GM19240 (cell line): Measurements from ENCODE around the gene MPND.

Experiments
- DNase-seq: peaks from one replicate; pipeline ENCODE4 v3.0.0; 2011; ENCODE audit warnings: low spot score; ENCODE audit not compliant: insufficient read length

Gene MPND

DNA sequence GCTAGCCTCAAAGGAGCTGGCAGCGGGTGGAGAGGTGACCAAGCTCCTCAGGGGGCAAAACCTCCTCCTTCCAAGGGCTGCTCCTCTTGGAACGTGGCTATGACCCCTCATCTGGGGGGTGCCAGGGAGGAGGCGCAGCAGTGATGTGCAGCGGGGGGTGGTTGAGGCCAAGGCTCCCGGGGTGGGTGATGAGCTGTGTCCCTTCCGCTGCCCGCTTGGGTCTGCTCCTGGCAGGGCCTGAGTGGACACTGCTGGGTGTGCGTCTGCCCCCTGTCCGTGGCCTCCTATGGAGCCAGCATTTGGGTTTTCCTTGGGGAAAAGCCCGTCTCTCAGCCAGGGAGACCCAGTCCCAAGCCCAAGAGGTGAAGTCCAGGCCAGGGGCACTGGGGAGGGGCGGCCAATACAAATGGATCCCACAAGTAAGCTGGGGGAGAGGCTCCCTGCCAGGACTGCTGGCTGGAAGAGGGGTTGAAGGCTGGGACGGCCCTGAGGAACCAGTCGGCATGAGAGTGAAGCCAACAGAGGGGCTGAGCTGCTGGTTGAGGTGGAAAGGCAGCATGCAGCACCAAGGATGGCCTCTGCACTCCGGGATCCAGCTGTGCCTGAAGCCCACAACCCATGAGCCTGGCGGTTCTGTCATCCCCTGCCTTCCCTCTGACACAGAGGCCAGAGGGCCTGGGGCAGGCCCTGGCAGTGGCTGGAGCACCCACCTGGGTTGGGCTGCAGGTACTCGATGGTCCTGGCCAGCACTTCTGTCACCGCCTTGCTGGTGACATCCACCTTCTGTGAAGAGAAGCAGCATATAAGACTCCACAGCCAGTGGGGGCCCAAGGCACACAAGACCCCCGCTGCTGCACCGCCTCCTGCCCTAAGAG, 22.7 kb downstream of the MPND start:
- DNase-seq = no peak

DNA sequence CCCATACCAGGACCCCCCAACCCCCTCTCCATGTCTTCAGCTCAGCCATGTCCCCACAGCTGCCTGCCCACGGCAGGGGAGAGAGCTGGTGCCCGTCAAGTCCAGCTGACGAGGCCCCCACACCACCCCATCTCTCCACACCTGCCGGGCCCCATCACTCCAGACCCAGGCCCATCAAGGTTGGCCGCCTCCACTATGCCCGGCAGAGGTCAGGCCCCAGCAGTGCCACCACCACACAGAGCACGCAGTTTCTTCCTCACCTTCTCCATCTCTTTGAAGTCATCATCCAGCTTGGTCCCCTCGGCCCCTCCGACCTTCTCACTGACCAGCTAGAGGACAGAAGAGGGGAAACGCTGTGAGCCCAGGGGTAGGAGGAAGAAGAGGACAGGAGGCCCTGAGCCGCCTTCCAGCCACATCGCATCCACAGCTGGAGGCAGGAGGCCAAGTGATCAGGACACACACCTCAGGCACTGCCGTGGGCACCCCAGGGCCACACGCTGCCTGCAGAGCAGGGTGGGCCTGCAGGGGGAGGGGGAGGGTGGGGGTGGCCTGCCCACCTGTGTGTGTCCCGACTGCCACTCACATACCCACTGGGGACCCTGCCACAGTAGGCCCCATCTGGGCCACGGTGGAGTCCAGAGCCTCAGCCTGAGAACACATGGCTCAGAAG, 23.4 kb downstream of the MPND start:
- DNase-seq = no peak

DNA sequence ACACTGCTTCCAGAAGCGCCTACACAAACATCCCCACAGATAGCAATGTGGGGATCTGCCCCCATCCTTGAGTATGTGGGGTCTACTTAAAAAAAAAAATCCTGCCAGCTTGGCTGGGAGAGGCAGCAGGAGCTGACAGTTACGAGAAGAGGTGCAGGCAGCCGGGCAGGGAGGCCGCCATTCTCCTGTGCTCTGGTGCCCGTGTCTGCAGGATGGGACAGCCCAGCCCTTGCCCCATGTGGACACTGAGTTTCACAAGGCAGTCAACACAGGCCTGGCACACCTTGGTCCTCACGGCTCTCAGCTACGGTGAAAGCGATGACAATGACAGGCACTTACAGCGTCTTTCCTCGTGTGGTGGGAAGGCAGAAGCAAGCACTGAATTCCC, 24.0 kb downstream of the MPND start:
- no peak for DNase-seq

DNA sequence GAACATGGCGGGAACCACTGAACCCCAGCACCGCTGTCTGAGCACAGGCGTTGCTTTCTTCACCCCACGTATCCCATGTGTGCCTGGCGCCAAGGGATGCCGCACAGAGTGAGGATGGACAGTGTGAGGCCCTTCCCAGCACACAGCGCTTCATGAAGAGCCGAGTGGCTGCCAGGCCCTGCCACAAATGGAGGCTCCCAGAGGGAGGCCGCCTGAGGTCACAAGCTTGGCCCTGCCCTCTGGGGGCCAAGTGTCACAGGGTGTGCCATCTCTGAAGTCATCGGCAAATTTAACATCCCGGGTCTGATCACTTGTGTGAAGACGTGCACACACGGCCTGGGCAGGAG, 24.4 kb downstream of the MPND start:
- no peak for DNase-seq

DNA sequence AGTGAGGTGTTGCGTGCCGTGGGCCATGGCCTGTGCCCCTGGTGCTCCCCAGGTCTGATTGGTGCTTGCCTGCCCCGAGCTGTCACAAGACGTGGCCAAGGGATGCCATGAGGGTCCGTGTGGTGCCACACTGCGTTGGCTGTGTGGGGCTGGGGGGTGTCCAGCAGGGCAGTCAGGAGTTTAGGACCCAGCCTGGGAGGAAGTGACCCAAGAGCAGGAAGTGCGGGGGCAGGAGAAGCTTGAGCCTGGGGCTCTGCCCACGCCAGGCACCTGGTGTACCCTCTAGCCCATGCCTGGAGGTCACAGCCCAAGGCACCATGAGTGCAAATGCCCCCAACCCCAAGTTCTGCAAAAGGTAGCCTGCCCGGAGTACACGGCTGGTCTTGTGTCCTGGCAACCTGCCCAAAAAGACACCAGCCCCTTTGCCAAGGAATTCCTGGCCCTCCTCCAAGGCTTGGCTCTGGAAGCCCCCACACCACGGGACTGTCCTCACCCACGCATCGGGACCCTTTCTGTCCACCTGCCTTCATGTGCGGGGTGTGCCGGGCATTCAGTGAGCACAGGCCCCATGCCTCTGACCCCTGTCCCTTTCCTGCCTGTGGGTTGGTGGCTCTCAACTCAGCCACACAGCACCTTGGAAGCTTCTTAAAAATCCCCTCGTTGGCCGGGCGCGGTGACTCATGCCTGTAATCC, 24.9 kb downstream of the MPND start:
- DNase-seq = no peak

DNA sequence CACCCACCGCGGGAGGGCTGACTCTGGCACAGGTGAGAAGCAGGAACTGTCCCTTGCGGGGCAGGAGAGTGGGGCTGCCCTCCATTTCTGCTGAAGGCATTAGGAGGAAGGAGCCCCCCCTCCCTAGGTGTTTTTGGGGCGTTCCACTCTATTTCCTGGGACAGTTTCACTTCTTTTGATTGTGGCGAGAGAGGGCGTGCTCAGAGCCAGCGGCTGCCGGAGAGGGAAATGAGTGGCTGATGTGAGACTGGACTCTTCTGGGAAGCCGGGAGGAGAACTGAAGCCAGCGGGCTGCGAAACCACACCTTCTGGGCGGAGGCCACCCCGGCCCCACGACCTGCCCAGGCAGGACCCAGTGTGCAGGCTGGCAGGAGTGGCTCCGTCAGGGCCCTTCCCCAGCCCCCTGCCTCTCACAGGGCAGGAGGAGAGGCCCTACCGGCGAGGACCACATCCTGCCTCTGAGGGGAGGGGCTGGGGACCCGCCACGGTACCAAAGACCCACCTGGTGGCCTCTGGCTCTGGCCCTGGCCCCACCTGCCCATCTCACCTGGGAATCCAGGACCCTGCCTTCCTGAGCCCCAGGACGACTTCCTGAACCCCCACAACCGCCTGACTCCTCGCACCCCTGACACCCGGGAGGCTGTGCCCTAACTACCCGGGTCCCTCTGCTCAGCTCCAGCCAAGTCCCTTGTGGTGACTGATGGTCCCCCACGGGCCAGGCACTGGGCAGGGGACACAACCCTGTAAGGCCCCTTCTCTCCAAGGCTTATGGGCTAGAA, 25.9 kb downstream of the MPND start:
- peak; percentile 66 for DNase-seq

DNA sequence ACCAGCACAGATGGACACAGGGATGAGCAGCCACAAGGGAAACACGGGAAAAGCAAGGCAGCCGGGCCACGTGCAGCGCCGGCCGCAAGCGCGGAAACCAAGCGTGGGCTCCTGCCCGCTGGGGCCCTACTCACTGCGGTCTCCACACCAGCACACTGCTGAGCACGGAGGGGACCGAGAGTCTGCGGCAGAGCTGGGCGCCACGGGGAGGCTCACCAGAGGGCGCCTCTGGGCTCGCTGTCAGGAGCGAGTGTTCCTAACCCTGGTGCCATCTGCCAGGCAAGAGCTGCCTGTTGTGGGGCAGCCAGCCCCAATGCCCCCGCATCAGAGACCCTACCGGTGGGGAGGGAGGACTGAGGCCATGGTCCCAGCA, 26.5 kb downstream of the MPND start:
- peak; percentile 60 for DNase-seq

DNA sequence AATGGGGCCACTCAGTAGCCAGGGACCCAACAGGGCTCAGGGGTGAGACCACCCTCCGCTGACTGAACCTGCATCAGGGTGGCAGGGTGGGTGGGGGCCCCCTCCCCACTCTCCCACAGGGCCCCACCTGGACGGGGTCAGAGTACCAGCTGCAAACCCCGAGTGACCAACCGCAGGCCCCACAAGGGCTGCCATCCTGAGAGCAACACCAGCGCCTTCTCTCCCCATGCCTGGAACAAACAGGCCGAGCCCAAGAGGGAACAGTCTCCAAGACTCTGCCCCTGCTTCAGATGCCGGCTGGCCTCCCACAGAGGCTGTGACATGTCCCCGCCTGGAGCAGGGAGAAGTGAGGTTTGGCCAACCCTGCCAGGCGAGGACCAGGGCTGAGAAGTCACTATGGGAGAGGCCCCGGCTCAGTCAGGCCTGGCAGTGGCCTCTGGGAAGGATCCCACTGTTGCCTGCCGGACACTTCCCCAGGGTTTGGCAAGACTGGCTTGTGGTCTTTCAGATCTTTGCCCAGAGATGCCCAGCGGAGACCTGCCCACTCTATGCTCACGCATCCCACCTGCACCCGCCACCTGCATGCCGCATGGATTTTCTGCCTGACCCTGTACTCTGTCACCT, 27.2 kb downstream of the MPND start:
- no peak for DNase-seq

DNA sequence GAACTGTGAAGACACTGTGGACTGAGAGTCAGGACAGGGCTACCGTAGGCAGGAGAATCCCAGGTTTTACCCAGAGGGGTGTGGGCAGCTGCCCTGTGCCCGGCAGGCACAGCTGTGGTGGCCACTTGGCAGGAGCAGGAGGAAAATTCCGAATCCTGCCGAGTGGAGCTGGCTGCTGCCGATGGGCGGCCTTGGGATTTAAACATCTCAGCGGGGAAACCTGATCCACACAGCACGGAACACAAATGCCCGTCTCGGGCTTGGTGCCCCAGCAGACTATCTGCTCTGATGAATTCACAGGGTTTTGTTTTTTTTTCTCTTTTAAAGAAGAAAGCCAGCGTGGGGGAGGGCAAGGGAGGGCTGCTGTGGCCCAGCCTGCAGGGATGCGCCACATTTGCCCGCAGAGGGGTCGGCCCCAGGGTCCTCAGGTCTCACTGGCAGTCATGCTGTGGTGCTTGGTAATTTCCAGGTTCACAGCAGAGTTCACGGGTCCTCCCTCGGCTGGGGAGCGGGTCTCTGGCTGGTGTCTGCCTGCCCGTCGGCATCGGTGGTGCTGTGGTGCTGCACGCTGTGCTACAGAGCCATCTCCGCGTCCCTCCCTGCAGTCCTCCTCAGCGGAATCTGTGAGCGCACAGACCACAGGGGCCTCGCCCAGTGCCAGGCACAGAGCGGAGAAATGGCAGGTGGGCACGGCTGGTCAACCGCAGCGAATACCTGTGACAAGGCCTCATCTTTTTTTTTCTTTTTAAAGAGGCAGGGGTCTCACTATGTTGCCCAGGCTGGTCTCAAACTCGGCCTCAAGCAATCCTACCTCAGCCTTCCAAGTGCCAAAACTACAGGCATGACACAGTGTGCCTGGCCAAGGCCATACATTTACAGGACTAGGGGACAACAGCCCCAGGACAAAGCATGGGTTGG, 28.1 kb downstream of the MPND start:
- no peak for DNase-seq

DNA sequence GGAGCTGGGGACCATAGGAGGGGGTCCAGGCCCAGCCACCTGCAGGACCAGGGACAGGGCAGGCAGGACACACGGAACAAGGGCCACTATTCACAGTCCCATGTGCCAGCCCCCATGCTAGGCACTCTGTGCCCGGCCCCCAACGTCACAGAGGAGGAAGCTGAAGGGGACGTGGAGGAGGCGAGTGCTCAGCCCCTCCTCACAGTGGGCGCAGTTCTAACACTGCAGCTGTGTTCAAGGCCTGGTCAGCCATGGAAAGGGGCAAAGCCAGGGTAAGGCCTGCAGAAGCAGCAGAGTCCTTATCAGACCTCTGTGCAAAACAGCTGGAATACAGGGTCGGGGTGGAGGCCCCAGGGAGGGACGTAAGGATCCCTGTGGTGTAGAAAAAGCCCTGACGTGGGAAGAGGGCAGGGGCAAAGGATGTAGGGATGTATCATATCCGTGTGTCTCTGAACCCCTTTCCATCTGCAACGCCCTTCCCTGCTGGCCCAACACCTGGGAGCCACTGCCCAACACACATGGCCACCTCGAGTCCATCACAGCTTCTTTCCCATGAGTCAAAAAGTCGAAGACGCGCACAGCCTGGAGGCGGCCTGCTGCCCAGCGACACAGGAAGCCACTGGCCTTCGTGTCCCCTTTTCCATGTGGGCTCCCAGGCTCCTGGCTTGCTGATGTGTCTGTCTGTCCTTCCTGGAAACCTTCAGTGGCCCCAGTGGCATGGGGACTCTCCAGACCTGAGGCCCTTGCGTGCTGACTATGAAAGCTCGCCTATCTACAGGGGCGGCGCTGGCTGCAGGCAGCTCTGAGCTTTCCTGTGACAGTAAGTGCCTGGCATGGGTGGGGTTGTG, 29.0 kb downstream of the MPND start:
- no peak for DNase-seq

DNA sequence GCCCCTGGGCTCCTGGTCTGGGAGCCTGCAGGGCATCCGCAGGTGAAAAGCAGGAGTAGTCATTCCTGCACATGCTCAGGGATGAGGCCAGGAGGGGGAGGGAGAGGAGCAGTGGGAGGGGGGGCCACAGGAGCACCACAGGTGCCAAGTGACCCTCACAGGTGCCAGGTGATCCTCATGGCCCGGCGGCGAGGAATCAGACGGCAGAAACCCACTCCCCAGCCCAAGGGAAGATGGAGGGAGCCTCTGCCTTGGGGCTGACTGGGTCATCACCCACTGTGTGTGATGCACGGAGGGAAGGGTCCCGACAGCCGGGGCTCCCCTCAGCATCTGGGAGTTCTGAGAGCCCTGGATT, 29.6 kb downstream of the MPND start:
- no peak for DNase-seq

DNA sequence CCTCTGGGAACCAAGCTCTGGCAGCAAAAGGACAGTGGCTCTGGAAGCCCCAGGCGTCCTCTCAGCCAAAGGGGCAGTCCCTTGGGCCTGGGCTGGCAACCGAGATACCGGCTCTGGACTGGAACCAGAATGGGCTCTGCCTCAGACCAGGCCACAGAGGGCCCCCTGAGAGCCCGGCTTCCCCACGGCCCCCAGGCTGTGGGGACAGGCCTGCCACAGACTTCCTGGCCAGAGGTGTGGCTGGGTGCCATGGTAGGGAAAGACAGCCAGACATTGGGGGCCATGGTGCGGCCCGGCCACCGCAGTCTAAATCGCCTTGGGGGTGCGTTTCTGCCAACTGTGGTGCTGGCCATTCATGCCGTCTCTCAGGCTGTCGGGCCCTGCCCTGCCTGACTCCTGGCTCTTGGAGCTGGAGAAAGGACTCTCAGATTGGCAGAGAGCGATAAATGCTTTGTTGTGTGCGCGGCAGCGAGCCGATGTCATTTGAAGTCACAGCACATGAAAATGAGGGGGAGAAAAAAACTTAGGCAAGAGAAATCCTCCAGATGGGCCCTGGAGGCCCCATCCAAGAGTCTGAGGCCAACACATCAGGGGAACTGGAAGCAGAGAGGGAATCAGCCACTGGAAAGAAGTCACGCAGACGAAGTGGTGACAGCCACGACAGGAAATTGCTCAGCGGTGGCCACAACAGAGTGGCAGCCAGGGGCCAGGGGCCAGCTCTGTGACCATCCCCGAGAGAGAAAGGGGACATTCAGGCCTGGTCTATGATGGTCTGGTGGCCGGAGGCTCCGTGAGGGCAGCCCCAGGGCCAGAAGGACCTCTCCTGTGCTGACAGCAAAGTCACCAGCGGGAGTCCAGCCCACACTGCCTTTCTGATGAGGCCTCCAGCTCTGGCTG, 30.5 kb downstream of the MPND start:
- DNase-seq = no peak

DNA sequence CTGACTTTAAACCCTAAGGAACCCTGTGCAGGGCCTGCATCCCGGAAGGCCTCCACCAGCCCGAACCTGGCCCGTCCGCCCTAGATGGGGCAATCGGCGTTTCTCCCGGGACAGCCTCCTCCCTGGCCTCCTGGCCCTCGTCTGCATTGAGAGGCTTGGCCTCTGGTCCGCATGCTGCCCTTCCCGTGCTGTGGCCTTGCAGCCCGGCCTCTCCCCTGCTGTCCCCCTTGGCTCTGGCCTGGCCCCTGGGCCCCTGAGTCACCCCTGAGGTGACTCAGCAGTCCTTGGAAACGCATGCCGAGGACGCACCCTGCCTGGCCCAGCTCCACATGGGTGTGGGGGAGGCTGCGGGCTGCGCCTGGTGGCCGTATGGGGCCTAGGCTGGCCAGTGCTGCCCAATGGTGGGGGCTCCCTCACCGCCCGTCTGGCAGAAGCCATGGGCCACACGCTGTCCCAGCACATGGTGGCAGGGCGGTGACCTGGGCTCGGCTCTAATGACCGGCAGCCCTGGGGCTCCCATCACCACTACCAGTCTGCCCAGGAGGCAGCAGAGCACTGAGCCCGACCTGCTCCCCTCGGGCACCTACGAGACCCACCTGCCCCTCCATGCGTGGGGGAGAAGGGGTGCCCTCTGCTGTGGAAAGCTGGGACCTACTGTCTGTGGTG, 31.3 kb downstream of the MPND start:
- DNase-seq = no peak

DNA sequence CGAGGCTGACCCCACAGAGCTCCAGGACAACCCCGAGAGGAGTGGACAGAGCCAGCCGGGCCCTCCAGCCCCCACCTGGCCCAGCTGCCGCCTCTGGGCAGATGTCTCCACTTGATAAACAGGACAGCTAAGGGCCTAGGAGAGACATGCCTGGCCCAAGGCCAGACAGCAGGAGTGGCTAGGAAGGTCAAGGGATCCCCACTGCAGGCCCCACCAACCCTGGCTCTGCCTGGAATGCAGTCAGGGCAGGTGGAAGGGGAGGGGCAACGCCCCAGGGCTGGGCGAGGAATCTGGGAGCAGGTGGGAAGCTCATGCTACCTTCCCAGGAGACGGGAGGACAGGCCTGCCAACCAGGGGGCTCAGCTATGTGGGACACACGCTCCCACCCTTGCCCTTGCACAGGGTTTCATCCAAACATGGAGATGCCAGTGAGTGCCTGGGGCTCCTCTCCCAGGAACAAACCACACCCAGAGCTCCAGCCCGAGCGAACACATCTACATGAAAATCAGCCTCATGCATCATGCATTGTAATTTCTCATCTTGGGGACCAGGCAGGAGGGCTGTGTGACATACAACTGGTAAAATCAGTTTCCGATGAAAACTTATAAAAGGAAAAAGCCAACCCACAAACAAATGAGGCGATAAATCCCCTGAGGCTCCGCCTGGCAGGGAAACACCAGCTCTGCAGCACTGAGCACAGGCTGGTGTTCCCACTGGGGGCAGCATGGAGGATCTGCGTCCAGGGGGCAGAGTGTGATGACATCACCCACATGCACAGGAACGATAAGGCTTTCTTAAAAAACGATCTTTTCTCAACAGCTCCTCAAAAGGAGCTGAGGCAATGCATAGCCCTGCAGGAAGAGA, 32.0 kb downstream of the MPND start:
- no peak for DNase-seq

DNA sequence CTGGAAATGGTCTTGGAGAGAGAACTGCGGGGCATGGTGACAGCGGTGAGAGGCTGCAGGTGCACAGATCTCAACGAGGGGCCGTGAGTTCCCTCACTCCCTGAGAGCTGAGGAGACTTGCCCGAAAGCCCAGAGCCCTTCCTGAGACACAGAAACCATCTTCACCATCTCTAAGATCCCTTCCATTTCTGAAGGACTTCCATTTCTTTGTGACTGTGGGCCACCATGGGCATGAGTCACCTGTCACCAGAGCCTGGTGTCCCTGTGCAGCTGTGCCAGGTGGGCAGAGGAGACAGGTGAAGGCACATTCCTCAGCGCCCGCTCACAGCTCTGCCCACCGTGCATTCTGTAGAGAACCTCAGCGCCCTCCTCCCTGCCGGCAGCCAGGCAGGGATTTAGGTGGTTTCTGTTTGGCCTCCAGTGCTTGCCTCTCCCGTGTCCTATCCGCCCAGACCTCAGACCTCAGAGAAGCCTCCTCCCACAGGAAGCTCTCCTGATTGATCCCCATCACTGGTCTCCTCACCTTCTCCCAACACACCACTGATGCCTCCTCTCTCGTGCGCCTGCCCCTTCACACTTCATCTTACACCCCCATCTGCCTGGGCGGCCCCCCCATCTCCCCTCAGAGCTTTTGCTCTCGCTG, 32.8 kb downstream of the MPND start:
- DNase-seq = no peak

DNA sequence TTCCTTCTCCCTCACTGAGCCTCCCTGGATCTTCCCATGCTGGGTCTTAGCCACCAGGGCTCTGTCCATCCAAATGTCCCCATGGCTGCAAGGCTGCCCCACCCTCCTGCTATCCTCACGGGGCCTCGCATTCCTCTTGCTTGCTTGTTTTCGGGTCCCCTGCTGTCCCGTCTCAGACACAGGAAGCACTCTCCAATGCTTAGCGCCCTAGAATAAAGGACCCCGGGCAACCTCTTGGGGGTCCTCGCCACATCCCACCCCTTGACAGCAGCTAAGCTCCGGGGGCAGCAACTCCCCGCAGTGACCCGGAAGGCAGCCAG, 33.3 kb downstream of the MPND start:
- no peak for DNase-seq
